Measurements from ENCODE around the gene IP6K2.

Gene IP6K2

DNA sequence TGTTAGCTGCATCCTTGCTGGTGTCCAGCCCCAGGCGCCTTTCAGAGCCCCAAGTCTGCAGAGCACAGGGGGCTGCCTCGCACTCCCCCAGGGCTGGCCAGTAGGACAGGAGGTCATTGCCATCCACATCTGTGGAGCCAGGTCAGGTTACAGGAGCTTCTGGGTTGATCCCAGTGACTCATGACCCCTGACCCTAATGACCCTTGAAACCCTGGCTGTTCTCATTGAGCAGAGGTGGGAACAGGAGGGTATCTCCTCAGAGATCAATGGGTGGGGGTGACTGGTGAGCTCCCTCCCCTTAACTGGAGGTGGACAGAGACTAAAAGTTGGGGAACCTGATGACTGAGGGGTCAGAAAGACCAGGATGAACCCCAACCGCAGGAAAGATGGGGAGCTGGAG is 75.6 kb downstream of the IP6K2 start:
- no peak for DNase-seq (ENCODE audit: low spot score)
- H3K36me3 ChIP-seq (ENCODE audit: low read depth) = no peaks in the 10 kb centered on the region
- no peak overlapping the region for H3K27ac ChIP-seq (ENCODE audit: poor library complexity, severe bottlenecking)
- no peak overlapping the region for H3K4me3 ChIP-seq (ENCODE audit: severe bottlenecking)
- peaks cover under 1% of the 10 kb centered on the region for H3K4me1 ChIP-seq (ENCODE audit: insufficient read depth, poor library complexity, severe bottlenecking)
- TF ChIP-seq CTCF (IDR thresholded peaks at IDR 0.05; ENCODE audit: poor library complexity, severe bottlenecking) = no peak
- H3K27me3 ChIP-seq (ENCODE audit: insufficient read depth, poor library complexity, severe bottlenecking) = no peaks in the 10 kb centered on the region
- H3K9me3 ChIP-seq (ENCODE audit: severe bottlenecking) = no peaks in the 10 kb centered on the region
- ATAC-seq (ENCODE audit: low read depth) = no peak

DNA sequence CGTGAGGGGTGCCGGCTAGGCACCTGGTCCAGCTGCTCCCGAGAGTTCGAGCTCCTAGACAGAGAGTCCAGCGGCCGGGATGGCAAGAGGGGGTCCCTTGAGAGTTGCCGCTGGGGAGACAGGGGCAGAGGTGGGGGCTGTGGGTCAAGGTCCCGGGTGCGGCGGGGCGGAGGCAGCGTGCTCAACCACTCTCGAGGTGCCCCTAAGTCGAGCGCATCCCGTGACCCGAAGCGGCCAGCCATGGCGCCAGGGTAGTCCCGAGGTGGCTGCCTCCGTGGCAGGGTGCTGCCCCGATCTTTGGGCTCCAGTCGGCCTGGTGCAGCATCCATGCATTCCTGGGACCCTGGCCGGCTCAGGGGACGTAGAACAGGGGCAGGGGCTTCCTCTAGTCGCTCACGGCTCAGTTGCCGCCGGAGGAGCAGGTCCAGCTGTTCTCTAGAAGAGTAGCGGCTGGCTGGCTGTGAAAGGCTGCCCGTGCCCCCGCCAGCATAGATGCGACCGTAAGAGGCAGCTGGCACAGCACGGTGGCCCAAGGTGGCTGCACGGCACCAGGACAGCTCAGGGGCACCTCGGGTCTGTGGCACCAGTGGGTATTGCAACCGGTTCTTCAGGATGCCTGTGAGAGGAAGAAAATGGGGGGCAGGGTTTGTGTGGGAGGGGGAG is 76.9 kb downstream of the IP6K2 start:
- Histone ChIP-seq H3K27ac (ENCODE audit: poor library complexity, severe bottlenecking) (no peak overlapping the region), H3K4me3 (ENCODE audit: severe bottlenecking) (no peak overlapping the region), H3K36me3 (ENCODE audit: low read depth) (no peaks in the 10 kb centered on the region), H3K27me3 (ENCODE audit: insufficient read depth, poor library complexity, severe bottlenecking) (no peaks in the 10 kb centered on the region), H3K4me1 (ENCODE audit: insufficient read depth, poor library complexity, severe bottlenecking) (peaks cover 6% of the 10 kb centered on the region), H3K9me3 (ENCODE audit: severe bottlenecking) (no peaks in the 10 kb centered on the region)
- ATAC-seq (ENCODE audit: low read depth) (no peak), DNase-seq (ENCODE audit: low spot score) (no peak)
- TF ChIP-seq CTCF (IDR thresholded peaks at IDR 0.05; ENCODE audit: poor library complexity, severe bottlenecking) = no peak
